WERI-Rb-1 (cell line): ENCODE results near the gene KANSL1.
"Not testable (repeated sequence)": the region's sequence is repeated elsewhere in the genome, so short reads cannot be mapped to it uniquely, and the experiment has no call there.

Experiments used
- DNase-seq: peaks from one replicate; pipeline ENCODE4 v3.0.0-alpha.2; 2020
- H3K27ac ChIP-seq: fragments of 250-450 bp; sonication (Bioruptor Pico); 2 replicates; pipeline ENCODE4 v1.5.1; 2020; ENCODE audit warnings: mild to moderate bottlenecking, moderate library complexity
- H3K27me3 ChIP-seq: fragments of 250-450 bp; sonication (Bioruptor Pico); 2 replicates; pipeline ENCODE4 v1.5.1; 2021; ENCODE audit warnings: mild to moderate bottlenecking, low read depth, moderate library complexity; ENCODE audit not compliant: insufficient read depth, severe bottlenecking
- H3K36me3 ChIP-seq: fragments of 250-450 bp; sonication (Bioruptor Pico); 2 replicates; pipeline ENCODE4 v1.5.1; 2020; ENCODE audit warnings: mild to moderate bottlenecking, moderate library complexity
- H3K4me3 ChIP-seq: 2 replicates; pipeline ENCODE4 v1.5.1; 2011; ENCODE audit warnings: low read depth, mild to moderate bottlenecking, control low read depth, low read length
- H3K9me3 ChIP-seq: fragments of 250-450 bp; sonication (Bioruptor Pico); 2 replicates; pipeline ENCODE4 v1.5.1; 2021; ENCODE audit warnings: mild to moderate bottlenecking, moderate library complexity; ENCODE audit not compliant: severe bottlenecking
- CTCF ChIP-seq: IDR thresholded peaks from 2 replicates; pipeline ENCODE4 v1.5.1; 2011; ENCODE audit warnings: low read depth, mild to moderate bottlenecking, control low read depth, inconsistent platforms, low read length

Gene KANSL1

GRCh38 chr17:46092991-46093390 is 100.2 kb downstream of the KANSL1 start:
- Histone ChIP-seq H3K36me3 (peaks cover 27% of the 10 kb centered on the region), H3K4me3 (no peak overlapping the region), H3K9me3 (no peaks in the 10 kb centered on the region), H3K27ac (no peak overlapping the region), H3K27me3 (no peaks in the 10 kb centered on the region)
- no peak for DNase-seq
- no peak for TF ChIP-seq CTCF

- TF ChIP-seq CTCF, result no peak
- DNase-seq, result no peak
These were observed 102.4 kb downstream of the KANSL1 start for GRCh38 chr17:46090871-46091270.

GRCh38 chr17:46089389-46089965 is 103.8 kb downstream of the KANSL1 start:
- no peaks in the 10 kb centered on the region for H3K9me3 ChIP-seq
- no peak overlapping the region for H3K27ac ChIP-seq
- no peaks in the 10 kb centered on the region for H3K27me3 ChIP-seq
- no peak for TF ChIP-seq CTCF
- DNase-seq, result no peak
- H3K4me3 ChIP-seq, result no peak overlapping the region
- peaks cover 39% of the 10 kb centered on the region for H3K36me3 ChIP-seq

More at GRCh38 chr17:46090871-46091270, 102.4 kb downstream of the KANSL1 start:
- Histone ChIP-seq H3K27me3 (no peaks in the 10 kb centered on the region), H3K27ac (no peak overlapping the region), H3K9me3 (no peaks in the 10 kb centered on the region), H3K36me3 (peaks cover 36% of the 10 kb centered on the region), H3K4me3 (no peak overlapping the region)

- H3K27me3 ChIP-seq, result no peaks in the 10 kb centered on the region
- TF ChIP-seq CTCF, result no peak
- H3K36me3 ChIP-seq, result peaks cover 30% of the 10 kb centered on the region
- H3K4me3 ChIP-seq, result no peak overlapping the region
- no peaks in the 10 kb centered on the region for H3K9me3 ChIP-seq
- H3K27ac ChIP-seq, result no peak overlapping the region
- DNase-seq, result no peak
These were observed 104.6 kb downstream of the KANSL1 start for GRCh38 chr17:46088595-46088994.

- peaks cover 31% of the 10 kb centered on the region for H3K36me3 ChIP-seq
- not testable (repeated sequence) for DNase-seq
These were observed 105.4 kb downstream of the KANSL1 start for GRCh38 chr17:46087871-46088270.

GRCh38 chr17:46086821-46087220 is 106.4 kb downstream of the KANSL1 start:
- Histone ChIP-seq H3K4me3 (no peak overlapping the region), H3K36me3 (peaks cover 38% of the 10 kb centered on the region), H3K9me3 (no peaks in the 10 kb centered on the region), H3K27ac (no peak overlapping the region), H3K27me3 (no peaks in the 10 kb centered on the region)
- TF ChIP-seq CTCF, result no peak
- DNase-seq, result no peak

More at GRCh38 chr17:46087871-46088270, 105.4 kb downstream of the KANSL1 start:
- H3K9me3 ChIP-seq, H3K4me3 ChIP-seq, H3K27me3 ChIP-seq, H3K27ac ChIP-seq: not testable (repeated sequence)
